ACHN (cell line): ENCODE data around the gene EVL.

ENCODE experiments used
- DNase-seq: peaks from one replicate; pipeline ENCODE4 v3.0.0-alpha.2; 2015
- in situ Hi-C: cut with HindIII; loops from 2 replicates; pipeline ENCODE4 v1.10.0; 2017; ENCODE audit warnings: low sequenced_read_pairs, low pct_ligation_motif_present, low pct_unique_long_range_greater_than_20kb

Gene EVL

GRCh38 chr14:100103250-100104005 lies 38.2 kb downstream of the EVL start:
- in situ Hi-C loops: no loop called here
- DNase-seq: no peak

GRCh38 chr14:100104006-100104352 lies 38.8 kb downstream of the EVL start:
- in situ Hi-C loops: no loop called here
- DNase-seq: no peak

- no peak for DNase-seq
- in situ Hi-C loops: no loop called here
Observed at GRCh38 chr14:100104523-100105300, 39.5 kb downstream of the EVL start.

- DNase-seq: no peak
- in situ Hi-C loops: no loop called here
Observed at GRCh38 chr14:100105357-100106169, 40.3 kb downstream of the EVL start.

- in situ Hi-C loops: no loop called here
- DNase-seq: no peak
Observed at GRCh38 chr14:100106250-100107112, 41.3 kb downstream of the EVL start.

GRCh38 chr14:100107236-100107635 lies 42.0 kb downstream of the EVL start:
- in situ Hi-C loops: no loop called here
- DNase-seq: no peak

- DNase-seq: peak; percentile 53
- in situ Hi-C loops: no loop called here
Observed at GRCh38 chr14:100108042-100108825, 43.0 kb downstream of the EVL start.

GRCh38 chr14:100108840-100109593 lies 43.8 kb downstream of the EVL start:
- in situ Hi-C loops: no loop called here
- no peak for DNase-seq

- DNase-seq: no peak
- in situ Hi-C loops: no loop called here
Observed at GRCh38 chr14:100109594-100109955, 44.4 kb downstream of the EVL start.

GRCh38 chr14:100110816-100111215 lies 45.6 kb downstream of the EVL start:
- in situ Hi-C loops: no loop called here
- no peak for DNase-seq

- DNase-seq: no peak
- in situ Hi-C loops: no loop called here
Observed at GRCh38 chr14:100111931-100112704, 46.9 kb downstream of the EVL start.

- in situ Hi-C loops: no loop called here
Observed at GRCh38 chr14:100114109-100114765, 49.0 kb downstream of the EVL start.

GRCh38 chr14:100115236-100115635 lies 50.0 kb downstream of the EVL start:
- in situ Hi-C loops: no loop called here
- DNase-seq: no peak

More at GRCh38 chr14:100114109-100114765, 49.0 kb downstream of the EVL start:
- no peak for DNase-seq

- DNase-seq: no peak
- in situ Hi-C loops: no loop called here
Observed at GRCh38 chr14:100115726-100116125, 50.5 kb downstream of the EVL start.

- DNase-seq: no peak
- in situ Hi-C loops: no loop called here
Observed at GRCh38 chr14:100116134-100116533, 50.9 kb downstream of the EVL start.

GRCh38 chr14:100117026-100117425 lies 51.8 kb downstream of the EVL start:
- no peak for DNase-seq
- in situ Hi-C loops: no loop called here
